Endothelial cell of umbilical vein (primary cell): ENCODE results near the gene RPP40. TPM values are rescaled to one million over a fixed set of nuclear protein-coding genes. Genes with fewer than 3 reads are reported as not detected.

Experiments used
- BruUV-seq: library from RNA; stranded (reverse); fragments of 400-500 nt; replicated peaks from 2 replicates; lab custom pipeline; 2021; lab: Mats Ljungman, UMichigan
- CTCF ChIA-PET: fragments of 300-600, 350-600 bp; sonication (Branson Sonifier 250); formaldehyde crosslinking; loops from one replicate; lab custom pipeline; 2021; ENCODE audit warnings: antibody characterized with exemption, inconsistent platforms; lab: Charles Lee
- POLR2A ChIA-PET: fragments of 300-600, 350-600 bp; sonication (Branson Sonifier 250); formaldehyde crosslinking; loops from one replicate; lab custom pipeline; 2021; ENCODE audit warnings: antibody characterized with exemption, inconsistent platforms; lab: Charles Lee
- DNase-seq: peaks from one replicate; pipeline ENCODE4 v3.0.0-alpha.2; 2011; ENCODE audit warnings: low read depth, low spot score
- FAIRE-seq: peaks from 2 replicates; lab custom pipeline; 2011; peaks lifted over from hg19 to GRCh38; lab: Jason Lieb, UNC
- H2AFZ ChIP-seq: 2 replicates; pipeline ENCODE4 v1.6.0; 2012; ENCODE audit warnings: low read depth, low read length, control low read depth, inconsistent platforms
- H3K27ac ChIP-seq: 2 replicates; pipeline ENCODE4 v1.5.1; 2011; ENCODE audit warnings: low read depth, mild to moderate bottlenecking, control low read depth, low read length, moderate library complexity; ENCODE audit not compliant: insufficient read depth
- H3K27me3 ChIP-seq, 2 experiments: 2 replicates each; pipeline versions ENCODE4 v1.6.0 to v1.6.1; 2011; ENCODE audit warnings: low read length in 2 of 2, mixed read lengths in 1 of 2; ENCODE audit not compliant: control insufficient read depth in 2 of 2, insufficient read depth in 2 of 2
- H3K36me3 ChIP-seq, 2 experiments: 2 replicates in 1 of 2; 3 replicates in 1 of 2; pipeline ENCODE4 v1.5.1; 2011; ENCODE audit warnings: low read length in 2 of 2, mild to moderate bottlenecking in 1 of 2, moderate library complexity in 1 of 2; ENCODE audit not compliant: control insufficient read depth in 2 of 2, insufficient read depth in 2 of 2; ENCODE audit errors: extremely low read depth in 1 of 2
- H3K4me1 ChIP-seq: 3 replicates; pipeline ENCODE4 v1.5.1; 2011; ENCODE audit warnings: mild to moderate bottlenecking, low read length; ENCODE audit not compliant: control insufficient read depth, insufficient read depth; ENCODE audit errors: extremely low read depth
- H3K4me2 ChIP-seq: 2 replicates; pipeline ENCODE4 v1.6.1; 2011; ENCODE audit warnings: low read length, control low read depth, mixed read lengths; ENCODE audit not compliant: insufficient read depth
- H3K4me3 ChIP-seq, 3 experiments: fragments of 200-600 bp in 1 of 3; sonication (generic), shearing (Covaris generic) in 1 of 3; replicated peaks in 1 of 3; 2 replicates each; pipeline ENCODE4 v1.5.1; 2011 to 2016; ENCODE audit warnings: control low read depth in 3 of 3, low read length in 3 of 3, mild to moderate bottlenecking in 2 of 3, inconsistent platforms in 1 of 3, low read depth in 1 of 3, moderate library complexity in 1 of 3; ENCODE audit not compliant: insufficient read depth in 1 of 3
- H3K79me2 ChIP-seq: 2 replicates; pipeline ENCODE4 v1.6.0; 2012; ENCODE audit warnings: low read length, inconsistent platforms; ENCODE audit not compliant: control insufficient read depth, insufficient read depth
- H3K9ac ChIP-seq: replicated peaks from 2 replicates; pipeline ENCODE3; 2011; ENCODE audit warnings: low read length, control low read depth; ENCODE audit not compliant: insufficient read depth; ENCODE audit errors: extremely low read depth
- H3K9me1 ChIP-seq: replicated peaks from 3 replicates; pipeline ENCODE4 v1.6.0; 2011; ENCODE audit warnings: mild to moderate bottlenecking, low read length; ENCODE audit not compliant: control insufficient read depth, insufficient read depth; ENCODE audit errors: extremely low read depth
- H3K9me3 ChIP-seq: replicated peaks from 2 replicates; pipeline ENCODE4 v1.5.1; 2012; ENCODE audit warnings: low read length, inconsistent platforms; ENCODE audit not compliant: control insufficient read depth, insufficient read depth
- H4K20me1 ChIP-seq: replicated peaks from 2 replicates; pipeline ENCODE3; 2011; ENCODE audit warnings: mild to moderate bottlenecking, low read length; ENCODE audit not compliant: control insufficient read depth, insufficient read depth; ENCODE audit errors: extremely low read depth
- EZH2 ChIP-seq: IDR thresholded peaks from 2 replicates; pipeline ENCODE4 v1.6.1; 2012; ENCODE audit warnings: borderline replicate concordance, low read depth, mild to moderate bottlenecking, moderate library complexity, low read length, inconsistent platforms; ENCODE audit not compliant: severe bottlenecking
- FOS ChIP-seq: IDR thresholded peaks from 2 replicates; pipeline ENCODE4 v1.6.1; 2011; ENCODE audit warnings: mild to moderate bottlenecking, low read length, moderate library complexity, borderline replicate concordance; ENCODE audit not compliant: insufficient read depth
- GATA2 ChIP-seq: IDR thresholded peaks from 2 replicates; pipeline ENCODE4 v1.7.0; 2011; ENCODE audit warnings: low read depth, mild to moderate bottlenecking, moderate library complexity, mixed read lengths, low read length; ENCODE audit not compliant: insufficient read length, insufficient read depth
- JUN ChIP-seq: IDR thresholded peaks from 2 replicates; pipeline ENCODE4 v1.6.1; 2011; ENCODE audit warnings: borderline replicate concordance, low read depth; ENCODE audit not compliant: insufficient read length, insufficient read depth
- MYC ChIP-seq: IDR thresholded peaks from one replicate; pipeline ENCODE4 v1.6.1; 2011; ENCODE audit warnings: mild to moderate bottlenecking, low read depth, low read length
- POLR2A ChIP-seq: IDR thresholded peaks from 2 replicates; pipeline ENCODE4 v1.6.1; 2012; ENCODE audit warnings: low read depth, mild to moderate bottlenecking, control low read depth, low read length
- POLR2AphosphoS5 ChIP-seq: IDR thresholded peaks from 2 replicates; pipeline ENCODE4 v1.6.1; 2012; ENCODE audit warnings: low read depth, mild to moderate bottlenecking, control low read depth, low read length, moderate library complexity; ENCODE audit not compliant: insufficient read depth
- dilution Hi-C: fragments of 300-500 bp; cut with MboI; formaldehyde crosslinking; loops from one replicate; pipeline ENCODE4 v1.15.0; 2019; ENCODE audit warnings: low sequenced_read_pairs; ENCODE audit not compliant: extremely low pct_ligation_motif_present
- intact Hi-C: fragments of 100-400 bp; cut with micrococcal nuclease; formaldehyde crosslinking; loops from one replicate; pipeline ENCODE4 v1.10.0; 2022
- polyA plus RNA-seq, 4 experiments: library from polyadenylated mRNA; depleted of rRNA in 3 of 4; stranded (reverse) in 3 of 4; unstranded in 1 of 4; fragments of >200 nt; gene quantifications; 2 replicates each; pipeline versions ENCODE4 v1.2.1 to v1.2.3, GENCODE V29; 2011 to 2012; ENCODE audit warnings: missing spikeins in 1 of 4
- total RNA-seq: library from RNA; stranded (reverse); gene quantifications from 2 replicates; pipeline ENCODE4 v1.2.3, GENCODE V29; 2021
- TF ChIP-seq, protein P1 (sequence below), 2 donors: IDR thresholded peaks; 1 replicate in 1 of 2; 2 replicates in 1 of 2; pipeline ENCODE4 v1.5.1; 2011; ENCODE audit warnings: low read length in 2 of 2, mild to moderate bottlenecking in 2 of 2, moderate library complexity in 2 of 2, control low read depth in 1 of 2, inconsistent platforms in 1 of 2, low read depth in 1 of 2; ENCODE audit not compliant: insufficient read depth in 1 of 2; ENCODE audit errors: extremely low read depth in 1 of 2
- TF ChIP-seq, protein P2 (sequence below): IDR thresholded peaks from 2 replicates; pipeline ENCODE4 v1.6.1; 2011; ENCODE audit not compliant: insufficient read depth, insufficient read length

RPP40 gene
- total and polyA plus RNA-seq, 2 donors (not counting 3 experiments of a cell fraction or from before 2014, with no cell fraction given) = 10.2 to 15.3 TPM

DNA sequence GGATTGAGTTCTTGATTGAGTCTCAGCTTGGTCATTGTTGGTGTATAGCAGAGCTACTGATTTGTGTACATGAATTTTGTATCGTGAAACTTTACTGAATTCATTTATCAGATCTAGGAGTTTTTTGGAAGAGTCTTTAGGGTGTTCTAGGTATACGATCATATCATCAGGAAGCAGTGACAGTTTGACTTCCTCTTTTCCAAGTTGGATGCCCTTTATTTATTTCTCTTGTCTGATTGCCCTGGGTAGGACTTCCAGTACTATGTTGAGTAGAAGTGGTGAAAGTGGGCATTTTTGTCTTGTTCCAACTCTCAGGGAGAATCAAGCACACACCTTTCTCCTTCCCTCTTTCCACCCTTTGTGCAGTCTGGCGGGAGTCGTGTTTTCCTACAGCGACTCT is 26.4 kb downstream of the RPP40 start:
- Histone ChIP-seq H3K4me3 (no peak overlapping the region), H3K27me3 (peaks cover 6 to 8% of the 10 kb centered on the region in 2 experiments), H2AFZ (no peak overlapping the region), H3K79me2 (no peaks in the 10 kb centered on the region), H3K9ac (no peak overlapping the region), H3K9me3 (no peaks in the 10 kb centered on the region), H3K27ac (no peak overlapping the region), H3K9me1 (no peaks in the 10 kb centered on the region), H4K20me1 (no peaks in the 10 kb centered on the region), H3K36me3 (no peaks in the 10 kb centered on the region), H3K4me1 (no peaks in the 10 kb centered on the region), H3K4me2 (no peak overlapping the region)
- POLR2A ChIA-PET = no interaction called here
- no TSS peak for BruUV-seq
- no peak for DNase-seq
- dilution Hi-C loops = no loop called here
- CTCF ChIA-PET = no interaction called here
- intact Hi-C loops = no loop called here
- no peak for FAIRE-seq
- TF ChIP-seq, protein P1, sequence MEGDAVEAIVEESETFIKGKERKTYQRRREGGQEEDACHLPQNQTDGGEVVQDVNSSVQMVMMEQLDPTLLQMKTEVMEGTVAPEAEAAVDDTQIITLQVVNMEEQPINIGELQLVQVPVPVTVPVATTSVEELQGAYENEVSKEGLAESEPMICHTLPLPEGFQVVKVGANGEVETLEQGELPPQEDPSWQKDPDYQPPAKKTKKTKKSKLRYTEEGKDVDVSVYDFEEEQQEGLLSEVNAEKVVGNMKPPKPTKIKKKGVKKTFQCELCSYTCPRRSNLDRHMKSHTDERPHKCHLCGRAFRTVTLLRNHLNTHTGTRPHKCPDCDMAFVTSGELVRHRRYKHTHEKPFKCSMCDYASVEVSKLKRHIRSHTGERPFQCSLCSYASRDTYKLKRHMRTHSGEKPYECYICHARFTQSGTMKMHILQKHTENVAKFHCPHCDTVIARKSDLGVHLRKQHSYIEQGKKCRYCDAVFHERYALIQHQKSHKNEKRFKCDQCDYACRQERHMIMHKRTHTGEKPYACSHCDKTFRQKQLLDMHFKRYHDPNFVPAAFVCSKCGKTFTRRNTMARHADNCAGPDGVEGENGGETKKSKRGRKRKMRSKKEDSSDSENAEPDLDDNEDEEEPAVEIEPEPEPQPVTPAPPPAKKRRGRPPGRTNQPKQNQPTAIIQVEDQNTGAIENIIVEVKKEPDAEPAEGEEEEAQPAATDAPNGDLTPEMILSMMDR (IDR thresholded peaks at IDR 0.05; ENCODE audit: extremely low read depth in 1 of 2, insufficient read depth in 1 of 2, low read depth in 1 of 2, low read length in 2 of 2) = no peak
- TF ChIP-seq FOS = no peak

DNA sequence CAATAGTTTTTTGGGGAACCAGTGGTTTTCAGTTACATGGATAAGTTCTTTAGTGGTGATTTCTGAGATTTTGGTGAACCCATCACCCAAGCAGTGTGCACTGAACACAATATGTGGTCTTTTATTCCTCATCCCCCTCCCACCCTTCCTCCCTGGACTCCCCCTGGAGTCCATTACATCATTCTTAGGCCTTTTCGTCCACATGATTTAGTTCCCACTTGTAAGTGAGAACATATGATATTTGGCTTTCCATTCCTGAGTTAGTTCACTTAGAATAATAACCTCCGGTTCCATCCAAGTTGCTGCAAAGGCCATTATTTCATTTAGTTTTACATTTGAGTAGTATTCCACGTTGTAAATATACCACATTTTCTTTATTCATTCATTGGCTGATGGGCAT is 28.3 kb downstream of the RPP40 start:
- POLR2A ChIA-PET = no interaction called here
- no peak for FAIRE-seq
- intact Hi-C loops = no loop called here

More for the DNA sequence above, 28.3 kb downstream of the RPP40 start:
- Histone ChIP-seq H3K9me1 (no peaks in the 10 kb centered on the region), H2AFZ (no peak overlapping the region), H4K20me1 (no peaks in the 10 kb centered on the region), H3K9me3 (no peaks in the 10 kb centered on the region), H3K4me1 (no peaks in the 10 kb centered on the region), H3K27ac (no peak overlapping the region), H3K27me3 (peaks cover 8 to 12% of the 10 kb centered on the region in 2 experiments), H3K9ac (no peak overlapping the region), H3K36me3 (no peaks in the 10 kb centered on the region), H3K79me2 (no peaks in the 10 kb centered on the region), H3K4me2 (no peak overlapping the region), H3K4me3 (no peak overlapping the region)
- TF ChIP-seq MYC = no peak
- no peak for TF ChIP-seq POLR2A
- TF ChIP-seq FOS = no peak
- no peak for TF ChIP-seq JUN
- TF ChIP-seq, protein P1 (IDR thresholded peaks at IDR 0.05; ENCODE audit: extremely low read depth in 1 of 2, insufficient read depth in 1 of 2, low read depth in 1 of 2, low read length in 2 of 2) = no peak
- TF ChIP-seq POLR2AphosphoS5 = no peak
- no peak for TF ChIP-seq EZH2
- TF ChIP-seq, protein P2, sequence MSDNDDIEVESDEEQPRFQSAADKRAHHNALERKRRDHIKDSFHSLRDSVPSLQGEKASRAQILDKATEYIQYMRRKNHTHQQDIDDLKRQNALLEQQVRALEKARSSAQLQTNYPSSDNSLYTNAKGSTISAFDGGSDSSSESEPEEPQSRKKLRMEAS = no peak
- no peak for TF ChIP-seq GATA2
- no TSS peak for BruUV-seq
- dilution Hi-C loops = no loop called here
- no peak for DNase-seq
- CTCF ChIA-PET = no interaction called here
